ENCODE results near the gene ZNF654. TPM values are rescaled to one million over a fixed set of nuclear protein-coding genes. Genes with fewer than 3 reads are reported as not detected.

Gene ZNF654
- total RNA-seq, 1 donor from 2014 or later = 16.5 TPM

- no peak for DNase-seq (ENCODE audit: low spot score in 2 of 2, unreplicated experiment in 2 of 2)
- no peak for TF ChIP-seq CTCF (IDR thresholded peaks at IDR 0.05; ENCODE audit: unreplicated experiment)
- Mint-ChIP-seq H3K27ac (peak overlapping the region; percentile 60), H3K4me3 (no peak overlapping the region), H3K36me3 (no peaks in the 10 kb centered on the region), H3K27me3 (ENCODE audit: low read depth) (no peaks in the 10 kb centered on the region), H3K4me1 (peaks cover 4% of the 10 kb centered on the region), H3K9me3 (peaks cover 4% of the 10 kb centered on the region)
Observed at GRCh38 chr3:88044411-88044810, 14.6 kb upstream of the ZNF654 start.

- H3K36me3 Mint-ChIP-seq = no peaks in the 10 kb centered on the region
- peaks cover 4% of the 10 kb centered on the region for H3K4me1 Mint-ChIP-seq
- peaks cover 4% of the 10 kb centered on the region for H3K9me3 Mint-ChIP-seq
- no peak overlapping the region for H3K4me3 Mint-ChIP-seq
- no peak for TF ChIP-seq CTCF (IDR thresholded peaks at IDR 0.05; ENCODE audit: unreplicated experiment)
- H3K27ac Mint-ChIP-seq = no peak overlapping the region
- DNase-seq (ENCODE audit: low spot score in 2 of 2, unreplicated experiment in 2 of 2) = no peak
- H3K27me3 Mint-ChIP-seq (ENCODE audit: low read depth) = no peaks in the 10 kb centered on the region
Observed at GRCh38 chr3:88046766-88047165, 12.3 kb upstream of the ZNF654 start.

- Mint-ChIP-seq H3K9me3 (no peaks in the 10 kb centered on the region), H3K27ac (peak overlapping the region; percentile 98), H3K4me3 (peak overlapping the region; percentile 94), H3K4me1 (peaks cover 46% of the 10 kb centered on the region), H3K27me3 (ENCODE audit: low read depth) (no peaks in the 10 kb centered on the region), H3K36me3 (peaks cover 14% of the 10 kb centered on the region)
- DNase-seq (ENCODE audit: low spot score in 2 of 2, unreplicated experiment in 2 of 2) = no peak
- TF ChIP-seq CTCF (IDR thresholded peaks at IDR 0.05; ENCODE audit: unreplicated experiment) = no peak
Observed at GRCh38 chr3:88057630-88058305, 1.3 kb upstream of the ZNF654 start.

- peaks cover 46% of the 10 kb centered on the region for H3K4me1 Mint-ChIP-seq
- peak overlapping the region; percentile 98 for H3K27ac Mint-ChIP-seq
- H3K27me3 Mint-ChIP-seq (ENCODE audit: low read depth) = no peaks in the 10 kb centered on the region
- peak overlapping the region; percentile 94 for H3K4me3 Mint-ChIP-seq
- DNase-seq (ENCODE audit: low spot score in 2 of 2, unreplicated experiment in 2 of 2) = no peak
- TF ChIP-seq CTCF (IDR thresholded peaks at IDR 0.05; ENCODE audit: unreplicated experiment) = no peak
- no peaks in the 10 kb centered on the region for H3K9me3 Mint-ChIP-seq
- peaks cover 14% of the 10 kb centered on the region for H3K36me3 Mint-ChIP-seq
Observed at GRCh38 chr3:88058306-88058580, 812 bp upstream of the ZNF654 start.

GRCh38 chr3:88059380-88060170 is 520 bp downstream of the ZNF654 start:
- H3K27me3 Mint-ChIP-seq (ENCODE audit: low read depth) = no peaks in the 10 kb centered on the region

More at GRCh38 chr3:88059380-88060170, 520 bp downstream of the ZNF654 start:
- peak overlapping the region; percentile 94 for H3K4me3 Mint-ChIP-seq
- peaks cover 42% of the 10 kb centered on the region for H3K4me1 Mint-ChIP-seq
- peaks cover 14% of the 10 kb centered on the region for H3K36me3 Mint-ChIP-seq
- DNase-seq (ENCODE audit: low spot score in 2 of 2, unreplicated experiment in 2 of 2) = no peak
- TF ChIP-seq CTCF (IDR thresholded peaks at IDR 0.05; ENCODE audit: unreplicated experiment) = no peak
- peak overlapping the region; percentile 99 for H3K27ac Mint-ChIP-seq
- no peaks in the 10 kb centered on the region for H3K9me3 Mint-ChIP-seq
